GM12878 (cell line): Measurements from ENCODE around the gene KRT75.

ENCODE experiments used
- MAX ChIP-seq: IDR thresholded peaks from 2 replicates; pipeline ENCODE4 v1.6.1; 2012; ENCODE audit warnings: low read depth, low read length, improper control_type of control experiment
- SUZ12 ChIP-seq: fragments of 200-600 bp; sonication (generic); IDR thresholded peaks from one replicate; pipeline ENCODE4 v1.6.1; 2018; ENCODE audit warnings: antibody characterized with exemption, mild to moderate bottlenecking; ENCODE audit not compliant: unreplicated experiment

- TF ChIP-seq MAX: no peak
- no peak for TF ChIP-seq SUZ12
Observed at GRCh38 chr12:52400906-52401305, 33.3 kb downstream of the KRT75 start.
